GM18526 (cell line): ENCODE results near the gene RARRES2.
A peak's percentile ranks its signal among the peaks of the same experiment; 100 is the strongest.

ENCODE experiments used
- POLR2A ChIP-seq: IDR thresholded peaks from 3 replicates; pipeline ENCODE4 v1.6.1; 2011; ENCODE audit not compliant: insufficient read length; ENCODE audit errors: extremely low read depth

The RARRES2 gene

DNA sequence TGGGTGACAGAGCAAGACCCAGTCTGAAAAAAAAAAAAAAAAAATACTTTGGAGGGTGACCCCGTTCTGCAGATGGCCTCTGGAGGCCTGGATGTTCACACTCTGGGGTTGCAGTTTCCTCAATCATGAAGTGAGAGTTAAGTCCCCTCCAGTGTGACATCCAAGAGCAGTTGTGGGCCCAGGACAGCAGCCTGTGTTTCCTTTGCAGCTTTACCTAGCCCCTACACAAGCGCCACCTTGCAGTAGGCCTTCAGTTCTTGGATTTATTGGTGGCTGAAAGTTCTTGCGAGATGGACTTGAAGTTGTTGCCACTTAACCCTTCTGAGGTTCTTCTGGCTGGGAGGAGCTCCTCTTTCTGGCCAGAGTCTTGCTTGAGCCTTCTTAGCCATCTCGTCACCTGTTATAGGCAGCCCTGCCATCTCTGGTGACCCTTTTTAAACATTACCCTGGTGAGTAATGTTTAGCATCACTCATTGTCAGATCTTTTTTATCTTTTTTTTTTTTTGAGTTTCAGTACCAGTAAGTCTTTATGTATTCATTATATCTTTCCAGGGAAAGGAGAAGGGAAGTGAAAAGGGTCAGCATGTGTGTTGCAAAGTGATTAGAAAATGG lies 14.7 kb downstream of the RARRES2 start:
- no peak for TF ChIP-seq POLR2A

DNA sequence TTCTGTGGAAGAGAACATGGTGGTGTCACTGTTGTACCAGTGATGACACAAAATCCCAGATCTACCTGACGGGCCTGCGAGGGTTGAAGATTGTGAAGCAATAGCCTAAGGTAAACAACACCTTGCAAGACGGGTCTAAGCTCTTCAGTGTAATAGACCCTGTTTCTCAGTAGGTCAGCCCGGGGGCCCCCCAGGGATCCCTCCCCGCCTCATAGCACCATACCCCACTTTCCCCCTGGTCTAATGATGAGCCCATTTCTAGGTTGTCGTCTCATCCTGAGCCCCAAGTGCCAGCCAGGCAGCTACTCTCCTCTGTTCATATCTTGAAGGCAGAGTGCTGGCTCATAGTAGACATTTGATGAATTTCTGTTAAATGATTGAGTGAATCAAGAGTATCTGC lies 15.5 kb downstream of the RARRES2 start:
- no peak for TF ChIP-seq POLR2A

DNA sequence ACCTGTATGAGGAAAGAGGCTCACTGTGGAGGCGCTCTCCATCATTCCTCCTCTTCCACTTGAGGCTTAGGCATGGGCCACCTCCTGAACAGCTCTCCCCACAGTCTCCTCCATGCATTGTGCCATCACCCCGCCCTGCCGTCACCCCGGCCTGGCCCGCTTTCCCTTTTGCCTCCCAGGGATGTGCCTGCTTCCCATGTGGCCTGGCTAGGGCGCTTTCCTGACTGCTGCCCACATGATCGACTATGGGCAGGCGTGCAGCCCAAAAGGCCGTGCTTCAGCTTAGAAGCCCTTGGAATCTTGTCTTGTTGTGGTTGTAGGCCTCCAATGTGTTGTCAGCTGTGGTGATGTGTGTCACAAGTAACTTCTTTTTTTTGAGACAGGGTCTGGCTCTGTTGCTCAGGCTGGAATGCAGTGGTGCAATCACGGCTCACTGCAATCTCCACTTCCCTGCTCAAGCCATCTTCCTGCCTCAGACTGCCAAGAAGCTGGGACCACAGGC lies 16.3 kb downstream of the RARRES2 start:
- no peak for TF ChIP-seq POLR2A

DNA sequence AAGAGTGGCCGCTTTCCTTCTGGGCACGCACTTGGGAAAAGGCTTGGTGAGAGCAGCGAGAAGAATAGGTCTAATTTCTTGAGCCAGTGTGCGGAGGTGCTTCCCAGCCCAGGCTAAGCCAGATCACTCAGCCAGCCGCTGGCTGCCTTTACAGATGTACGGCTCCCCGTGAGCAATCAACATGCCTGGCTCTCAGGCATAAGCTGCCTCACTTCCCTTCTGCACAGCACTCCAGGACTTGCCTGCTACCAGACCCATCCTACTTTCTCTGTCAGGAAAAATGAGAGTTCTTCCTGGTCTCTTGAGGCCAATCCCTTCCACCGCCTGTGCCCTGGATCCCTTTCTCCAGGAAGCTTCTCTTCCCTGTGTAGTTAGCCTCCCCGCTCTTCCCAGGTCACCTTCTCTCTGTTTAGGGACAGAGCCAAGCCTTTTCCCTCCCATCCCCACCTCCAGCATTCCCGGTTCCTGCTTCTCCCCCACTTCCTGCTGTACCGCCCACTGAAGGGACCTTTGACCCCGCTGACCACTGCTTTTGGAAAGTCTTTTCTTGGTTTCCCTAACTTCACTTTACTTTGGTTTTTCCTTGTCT lies 17.0 kb downstream of the RARRES2 start:
- TF ChIP-seq POLR2A: no peak

DNA sequence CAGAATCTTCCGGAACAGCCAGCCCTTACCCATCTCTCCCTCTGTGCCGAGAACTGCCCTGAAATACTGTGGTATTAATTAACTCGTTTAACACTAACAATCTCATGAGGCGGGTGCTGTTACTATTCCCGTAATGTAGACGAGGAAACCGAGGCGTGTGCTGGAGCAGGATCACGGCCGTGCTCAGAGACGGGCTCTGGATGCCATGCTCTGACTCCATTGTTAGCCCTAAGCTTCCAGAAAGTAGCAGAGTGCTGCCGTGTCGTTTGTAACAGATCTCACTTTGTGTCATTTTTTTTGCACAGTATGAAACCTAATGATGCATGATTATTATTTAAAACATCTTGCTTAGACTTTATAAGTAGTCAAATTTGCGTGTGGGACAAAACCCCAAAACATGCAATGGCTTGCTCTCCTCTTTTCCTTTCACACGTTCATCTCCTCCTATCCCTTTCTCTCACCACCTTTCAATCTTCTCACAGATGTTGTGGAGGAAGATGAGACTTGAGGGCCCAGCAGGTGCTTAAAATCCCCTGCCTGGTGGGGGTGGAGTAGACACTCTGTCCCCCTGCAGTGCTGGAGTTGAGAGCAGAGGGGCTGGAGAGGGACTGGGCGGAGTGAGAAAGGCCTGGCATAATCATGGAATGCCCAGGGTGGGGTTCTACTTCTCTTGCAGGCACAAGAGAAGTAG lies 17.6 kb downstream of the RARRES2 start:
- TF ChIP-seq POLR2A: no peak

DNA sequence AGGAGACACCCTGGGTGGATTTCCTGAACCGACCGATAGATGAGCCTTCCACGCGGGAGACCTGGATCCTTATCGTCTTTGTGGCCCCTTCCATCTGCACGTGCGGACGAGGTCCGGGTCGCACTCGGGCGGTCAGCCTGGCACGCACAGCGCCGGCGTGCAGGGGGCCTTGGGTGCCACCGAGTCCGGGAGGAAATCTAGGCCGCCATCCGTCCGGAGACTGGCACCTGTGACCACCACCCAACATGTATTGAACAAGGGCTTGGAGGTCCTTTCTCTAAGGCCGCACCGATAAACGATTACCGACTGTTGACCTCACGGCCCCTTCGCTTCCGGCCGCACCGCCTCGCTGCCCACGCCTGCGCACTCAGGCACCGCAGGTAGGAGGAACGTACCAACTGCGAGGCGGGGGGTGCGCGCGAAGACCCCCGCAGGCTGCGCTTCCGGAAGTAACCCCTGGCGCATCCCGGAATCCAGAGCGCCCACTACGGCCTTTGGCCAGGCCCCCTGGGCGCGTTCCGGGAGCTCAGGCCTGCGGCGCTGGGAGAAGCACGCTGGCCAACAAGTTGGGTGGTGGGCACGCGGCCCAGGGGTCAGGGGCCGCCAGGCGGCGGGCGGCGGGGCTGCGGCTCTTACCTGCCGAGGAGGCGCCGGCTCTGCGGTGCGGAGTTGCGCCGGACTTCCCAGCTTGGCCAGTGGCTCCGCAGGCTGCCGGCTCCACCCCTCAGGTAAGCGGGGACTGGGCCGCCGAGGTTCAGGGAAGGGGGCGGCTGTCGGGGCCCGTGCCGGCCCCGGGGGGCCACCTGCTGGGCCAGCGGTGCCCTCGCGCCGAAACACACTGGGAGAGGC lies 18.4 kb downstream of the RARRES2 start, which contains the start of the genes ACTR3C and LRRC61:
TSS of gene ACTR3C (minus strand) at position 713 of the 849 bp plus-strand sequence. CDS start 28,249 bp downstream, outside the sequence.
TSS of gene LRRC61 (plus strand) at position 523 of the 849 bp plus-strand sequence. CDS start 13,507 bp downstream, outside the sequence.
- TF ChIP-seq POLR2A: peak; percentile 81

DNA sequence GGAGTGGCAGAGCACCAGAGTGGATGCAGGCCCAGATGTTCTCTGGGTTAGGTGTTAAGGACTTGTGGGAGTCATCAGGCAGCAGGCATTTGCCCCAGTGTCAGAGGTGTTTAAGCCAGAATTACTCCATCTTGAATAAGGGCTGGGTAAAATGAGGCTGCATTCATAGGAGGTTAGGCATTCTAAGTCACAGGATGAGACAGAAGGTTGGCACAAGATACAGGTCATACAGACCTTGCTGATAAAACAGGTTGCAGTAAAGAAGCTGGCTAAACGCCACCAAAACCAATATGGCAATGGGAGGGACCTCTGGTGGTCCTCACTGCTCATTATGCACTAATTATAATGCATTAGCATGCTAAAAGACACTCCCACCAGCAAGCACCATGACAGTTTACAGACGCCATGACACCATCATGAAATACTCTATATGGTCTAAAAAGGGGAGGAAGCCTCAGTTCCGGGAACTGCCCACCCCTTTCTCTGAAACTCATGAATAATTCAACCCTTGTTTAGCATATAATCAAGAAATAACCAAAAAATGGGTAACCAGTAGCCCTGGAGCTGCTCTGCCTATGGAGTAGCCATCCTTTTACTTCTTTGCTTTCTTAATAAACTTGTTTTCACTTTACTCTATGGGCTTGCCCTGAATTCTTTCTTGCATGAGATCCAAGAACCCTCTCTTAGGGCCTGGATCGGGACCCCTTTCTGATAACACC lies 19.2 kb downstream of the RARRES2 start:
- no peak for TF ChIP-seq POLR2A

DNA sequence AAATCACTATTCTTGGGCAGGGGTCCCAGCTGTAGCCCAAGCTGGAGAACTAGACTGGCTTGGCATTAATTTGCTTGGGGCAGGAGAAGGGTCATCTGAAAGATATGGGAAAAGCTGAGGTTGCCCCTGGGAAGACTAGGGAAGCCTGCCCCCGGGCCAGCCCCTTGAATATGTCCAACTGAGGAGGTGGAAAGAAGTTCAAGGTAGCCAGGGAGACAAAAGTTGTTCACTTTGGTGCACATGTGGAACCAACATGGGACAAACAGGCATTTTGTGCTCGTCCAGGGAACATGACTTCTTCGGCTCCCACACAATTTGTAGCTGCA lies 19.7 kb downstream of the RARRES2 start:
- no peak for TF ChIP-seq POLR2A

DNA sequence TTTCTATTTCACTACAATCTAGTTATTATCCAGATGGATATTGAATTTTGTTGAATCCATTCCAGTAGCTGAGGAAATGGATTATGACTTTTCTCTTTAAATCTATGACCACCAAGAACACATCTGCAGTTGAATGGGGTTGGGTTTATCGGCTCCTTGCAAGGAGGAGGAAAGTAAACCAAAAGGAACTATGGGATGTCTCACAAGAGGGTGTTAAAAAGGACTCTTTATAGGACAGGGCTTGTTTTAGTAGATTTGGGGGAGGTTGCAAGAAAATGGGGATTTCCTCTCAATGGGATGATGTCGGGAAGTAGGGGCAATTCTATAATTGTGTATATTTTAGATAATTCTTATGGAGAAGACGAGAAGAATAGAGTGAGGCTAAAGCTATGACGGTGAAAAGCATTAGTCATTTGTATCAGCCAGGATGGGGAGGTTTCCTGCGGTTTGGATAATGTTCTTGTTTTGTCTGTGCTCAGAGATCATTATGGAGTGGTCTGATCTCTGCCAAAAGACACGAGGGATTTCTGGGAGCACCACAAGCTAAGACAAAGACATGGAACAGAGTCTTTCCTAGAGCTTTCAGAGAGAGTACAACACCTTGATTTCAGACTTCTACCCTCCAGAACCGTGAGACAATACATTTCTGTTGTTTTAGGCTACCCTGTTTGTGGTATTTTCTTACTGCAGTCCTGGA lies 23.5 kb downstream of the RARRES2 start:
- TF ChIP-seq POLR2A: no peak

DNA sequence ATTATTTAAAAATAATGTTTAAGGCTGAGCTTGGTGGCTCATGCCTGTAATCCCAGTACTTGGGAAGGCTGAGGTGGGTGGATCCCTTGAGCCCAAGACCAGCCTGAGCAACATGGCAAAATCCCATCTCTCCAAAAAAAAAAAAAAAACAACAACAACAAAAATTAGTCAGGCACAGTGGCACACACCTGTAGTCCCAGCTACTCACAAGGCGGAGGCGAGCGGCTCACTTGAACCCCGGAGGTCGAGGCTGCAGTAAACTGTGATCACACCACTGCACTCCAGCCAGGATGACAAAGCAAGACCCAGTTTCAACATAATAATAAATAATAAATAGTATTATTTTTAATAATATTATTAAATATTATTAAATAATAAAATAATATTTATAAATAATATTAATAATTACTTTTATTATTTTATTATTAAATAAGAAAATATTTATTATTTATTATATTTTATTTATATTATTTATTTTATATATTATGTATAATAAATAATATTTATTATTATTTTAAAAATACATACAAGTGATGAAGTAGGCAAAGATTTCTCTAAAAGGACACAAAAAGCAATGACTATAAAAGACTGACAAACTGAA lies 26.7 kb downstream of the RARRES2 start:
- no peak for TF ChIP-seq POLR2A

DNA sequence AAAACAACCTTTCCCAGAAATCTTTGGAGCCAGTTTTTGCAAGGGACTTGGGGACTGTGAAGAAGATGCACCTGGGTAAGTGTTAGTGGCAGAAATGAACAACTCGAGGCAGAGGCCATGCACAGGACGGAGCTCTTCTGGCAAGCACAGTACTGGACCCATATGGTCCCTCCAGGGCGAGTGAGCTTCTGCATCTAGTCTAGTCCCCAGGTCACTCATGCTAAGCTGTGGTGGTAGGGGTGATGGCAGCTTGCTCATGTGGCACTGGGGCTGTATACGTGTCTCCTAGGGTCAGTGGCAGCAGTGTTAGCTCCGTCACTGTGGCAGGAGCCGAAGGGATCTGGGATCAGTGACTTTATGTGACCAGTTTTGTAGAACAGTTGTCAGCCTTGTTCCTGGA lies 27.6 kb downstream of the RARRES2 start:
- TF ChIP-seq POLR2A: no peak

DNA sequence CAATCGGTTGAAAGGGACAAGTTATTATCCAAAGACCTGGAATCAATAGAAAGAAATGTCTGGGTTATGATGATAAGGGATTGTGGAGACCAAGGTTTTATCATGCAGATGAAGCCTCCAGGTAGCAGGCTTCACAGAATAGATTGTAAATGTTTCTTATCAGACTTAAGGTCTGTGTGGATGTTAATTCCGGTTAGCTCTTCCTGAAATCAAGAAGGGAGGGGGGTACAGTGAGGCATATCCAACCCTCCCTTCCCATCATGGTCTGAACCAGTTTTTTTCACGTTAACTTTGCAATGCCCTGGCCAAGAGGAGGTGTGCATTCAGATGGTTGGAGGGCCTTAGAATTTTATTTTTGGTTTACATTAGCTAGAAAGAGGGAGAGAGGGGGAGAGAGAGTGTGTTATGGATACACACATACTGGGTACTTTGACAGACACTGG lies 28.0 kb downstream of the RARRES2 start:
- TF ChIP-seq POLR2A: no peak

DNA sequence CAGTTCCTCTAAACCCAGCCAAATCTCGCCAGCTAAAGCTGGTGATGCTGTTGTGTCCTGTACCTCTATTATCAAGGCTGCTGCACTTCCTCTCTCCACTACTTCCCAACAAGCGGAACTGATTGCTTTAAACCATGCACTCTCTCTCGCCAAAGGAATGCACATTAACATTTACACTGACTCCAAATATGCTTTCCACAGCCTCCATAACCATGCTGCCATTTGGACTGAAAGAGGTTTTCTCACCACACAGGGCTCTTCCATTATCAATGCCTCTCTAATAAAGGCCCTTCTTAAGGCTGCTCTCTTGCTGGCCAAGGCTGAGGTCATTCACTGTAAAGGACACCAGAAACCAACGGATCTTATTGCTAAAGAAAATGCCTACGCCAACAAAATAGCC lies 29.7 kb downstream of the RARRES2 start:
- TF ChIP-seq POLR2A: no peak

DNA sequence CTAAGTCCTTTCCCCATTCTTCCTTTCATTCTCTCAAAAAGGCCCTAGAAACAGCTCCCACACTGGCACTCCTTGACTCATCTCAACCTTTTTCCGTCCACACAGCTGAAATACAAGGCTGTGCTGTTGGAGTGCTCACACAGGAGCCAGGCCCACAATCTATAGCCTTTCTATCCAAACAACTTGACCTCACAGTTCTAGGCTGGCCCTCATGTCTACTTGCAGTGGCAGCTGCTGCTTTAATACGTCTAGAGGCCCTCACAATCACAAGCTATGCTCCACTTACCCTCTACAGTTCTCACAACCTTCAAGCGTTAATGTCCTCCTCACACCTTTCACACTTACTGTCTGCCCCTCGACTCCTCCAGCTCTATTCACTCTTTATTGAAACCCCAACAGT lies 30.3 kb downstream of the RARRES2 start:
- no peak for TF ChIP-seq POLR2A
